Progenitor cell of endocrine pancreas (in vitro differentiated cells): ENCODE data around the gene DPYSL5. TPM values are rescaled to one million over a fixed set of nuclear protein-coding genes. Genes with fewer than 3 reads are reported as not detected.

Experiments used
- DNase-seq: peaks from one replicate; pipeline ENCODE4 v3.0.0; 2021; ENCODE audit warnings: low spot score; ENCODE audit not compliant: unreplicated experiment
- H3K27ac Mint-ChIP-seq: 2 replicates; pipeline ENCODE4 v1.8.0; 2021; ENCODE audit warnings: mild to moderate bottlenecking, moderate library complexity, mixed read lengths
- H3K27me3 Mint-ChIP-seq: 2 replicates; pipeline ENCODE4 v1.8.0; 2021; ENCODE audit warnings: mixed read lengths
- H3K36me3 Mint-ChIP-seq: 2 replicates; pipeline ENCODE4 v1.8.0; 2022; ENCODE audit warnings: mixed read lengths; ENCODE audit not compliant: insufficient read depth
- H3K4me1 Mint-ChIP-seq: 2 replicates; pipeline ENCODE4 v1.8.0; 2021; ENCODE audit warnings: low read depth, mixed read lengths
- H3K4me3 Mint-ChIP-seq: 2 replicates; pipeline ENCODE4 v1.8.0; 2021; ENCODE audit warnings: low read depth, mild to moderate bottlenecking, moderate library complexity, mixed read lengths
- H3K9me3 Mint-ChIP-seq: 2 replicates; pipeline ENCODE4 v1.8.0; 2021; ENCODE audit warnings: low read depth, mixed read lengths
- total RNA-seq: library from RNA; stranded (reverse); gene quantifications from 2 replicates; pipeline ENCODE4 v1.2.1, GENCODE V29; 2021
- TF ChIP-seq, protein P1 (sequence below): fragments of 200-600 bp; sonication (generic); IDR thresholded peaks from one replicate; pipeline ENCODE4 v1.5.0; 2021; ENCODE audit warnings: antibody characterized with exemption, mild to moderate bottlenecking; ENCODE audit not compliant: unreplicated experiment

The DPYSL5 gene
- total RNA-seq, 1 donor from 2014 or later: 75.0 TPM

DNA sequence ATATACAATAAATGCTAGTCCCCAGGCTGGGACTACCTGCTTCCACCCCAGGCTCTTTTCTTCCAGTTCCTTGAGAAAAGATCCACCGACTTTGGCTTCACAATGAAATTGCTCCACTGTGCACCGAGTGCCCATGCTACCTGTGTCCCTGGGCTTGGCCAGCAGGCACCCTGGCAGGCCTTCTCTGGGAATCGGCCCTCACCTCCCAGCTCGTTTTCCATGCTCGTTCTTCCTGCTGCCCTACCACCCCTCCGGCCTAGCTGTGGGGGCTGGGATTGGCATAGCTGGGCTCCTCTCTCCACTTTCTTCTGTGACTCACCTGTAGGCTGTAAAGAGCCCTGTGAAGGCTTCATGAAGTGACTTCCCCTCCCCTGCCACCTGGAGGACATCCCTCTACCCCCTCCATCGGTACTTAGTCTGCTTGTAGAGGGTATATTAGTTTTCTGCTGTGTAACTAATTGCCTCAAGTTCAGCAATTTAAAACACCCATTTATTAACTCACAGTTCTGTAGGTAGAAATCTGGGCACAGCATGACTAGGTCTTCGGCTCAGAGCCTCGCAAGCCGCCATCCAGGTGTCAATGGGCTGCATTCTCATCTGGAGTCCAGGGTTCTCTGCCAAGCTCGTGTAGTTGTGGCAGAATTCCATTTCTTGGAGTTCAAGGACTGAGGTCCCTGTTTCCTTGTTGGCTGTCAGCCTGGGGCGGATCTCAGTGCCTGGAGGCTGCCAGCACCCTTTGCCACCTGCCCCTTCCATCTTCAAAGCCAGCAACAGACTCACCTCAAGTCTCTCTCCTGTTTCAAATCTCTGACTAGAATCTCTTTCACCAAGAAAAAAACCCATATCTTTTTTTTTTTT, 57.6 kb downstream of the DPYSL5 start:
- H3K36me3 Mint-ChIP-seq: peaks cover 22% of the 10 kb centered on the region
- H3K27me3 Mint-ChIP-seq: no peaks in the 10 kb centered on the region
- H3K9me3 Mint-ChIP-seq: peaks cover 5% of the 10 kb centered on the region
- TF ChIP-seq, protein P1, sequence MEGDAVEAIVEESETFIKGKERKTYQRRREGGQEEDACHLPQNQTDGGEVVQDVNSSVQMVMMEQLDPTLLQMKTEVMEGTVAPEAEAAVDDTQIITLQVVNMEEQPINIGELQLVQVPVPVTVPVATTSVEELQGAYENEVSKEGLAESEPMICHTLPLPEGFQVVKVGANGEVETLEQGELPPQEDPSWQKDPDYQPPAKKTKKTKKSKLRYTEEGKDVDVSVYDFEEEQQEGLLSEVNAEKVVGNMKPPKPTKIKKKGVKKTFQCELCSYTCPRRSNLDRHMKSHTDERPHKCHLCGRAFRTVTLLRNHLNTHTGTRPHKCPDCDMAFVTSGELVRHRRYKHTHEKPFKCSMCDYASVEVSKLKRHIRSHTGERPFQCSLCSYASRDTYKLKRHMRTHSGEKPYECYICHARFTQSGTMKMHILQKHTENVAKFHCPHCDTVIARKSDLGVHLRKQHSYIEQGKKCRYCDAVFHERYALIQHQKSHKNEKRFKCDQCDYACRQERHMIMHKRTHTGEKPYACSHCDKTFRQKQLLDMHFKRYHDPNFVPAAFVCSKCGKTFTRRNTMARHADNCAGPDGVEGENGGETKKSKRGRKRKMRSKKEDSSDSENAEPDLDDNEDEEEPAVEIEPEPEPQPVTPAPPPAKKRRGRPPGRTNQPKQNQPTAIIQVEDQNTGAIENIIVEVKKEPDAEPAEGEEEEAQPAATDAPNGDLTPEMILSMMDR: no peak
- no peak overlapping the region for H3K27ac Mint-ChIP-seq
- DNase-seq: no peak
- H3K4me1 Mint-ChIP-seq: no peaks in the 10 kb centered on the region
- H3K4me3 Mint-ChIP-seq: no peak overlapping the region

DNA sequence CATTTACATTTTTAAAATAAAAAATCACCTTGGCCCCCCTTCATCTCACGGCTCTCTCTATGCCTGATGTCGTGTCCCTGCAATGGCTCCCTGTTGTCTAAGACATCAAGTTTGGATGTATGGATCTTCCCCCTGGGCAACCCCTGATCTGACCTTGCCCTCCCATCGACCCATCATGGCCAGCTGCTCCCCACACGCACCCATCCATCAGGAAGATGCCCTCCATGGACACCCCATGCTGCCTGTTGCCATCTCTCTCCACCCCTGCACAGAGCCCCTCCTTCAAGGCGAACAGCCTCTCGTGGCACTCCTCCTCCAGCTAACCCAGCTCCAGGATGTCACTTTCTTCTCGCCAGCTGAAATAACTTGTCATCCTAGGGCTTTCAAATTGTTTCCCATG, 59.5 kb downstream of the DPYSL5 start:
- Mint-ChIP-seq H3K27ac (no peak overlapping the region), H3K9me3 (peaks cover 5% of the 10 kb centered on the region)

DNA sequence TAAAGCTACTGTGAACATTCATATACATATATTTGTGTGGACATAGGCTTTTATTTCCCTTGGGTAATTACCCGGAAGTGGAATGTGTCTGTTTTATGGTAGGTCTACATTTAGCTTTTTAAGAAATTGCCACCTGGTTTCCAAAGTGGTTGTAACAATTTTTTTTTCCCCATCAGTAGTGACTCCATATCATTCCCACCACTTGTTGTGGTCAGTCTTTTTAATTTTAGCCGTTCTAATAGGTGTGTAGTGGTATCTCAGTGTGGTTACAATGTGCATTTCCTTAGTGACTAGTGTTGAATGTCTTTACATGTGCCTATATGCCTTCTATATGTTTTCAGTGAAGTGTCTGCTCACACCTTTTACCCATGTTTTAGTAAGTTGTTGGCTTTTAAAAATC, 62.2 kb downstream of the DPYSL5 start:
- no peaks in the 10 kb centered on the region for H3K27me3 Mint-ChIP-seq
- DNase-seq: no peak
- peaks cover 5% of the 10 kb centered on the region for H3K9me3 Mint-ChIP-seq
- H3K27ac Mint-ChIP-seq: no peak overlapping the region
- H3K36me3 Mint-ChIP-seq: peaks cover 23% of the 10 kb centered on the region
- no peak overlapping the region for H3K4me3 Mint-ChIP-seq
- peaks cover 3% of the 10 kb centered on the region for H3K4me1 Mint-ChIP-seq
- TF ChIP-seq, protein P1: no peak

More for the DNA sequence above, 59.5 kb downstream of the DPYSL5 start:
- TF ChIP-seq, protein P1: no peak
- H3K27me3 Mint-ChIP-seq: no peaks in the 10 kb centered on the region
- no peak for DNase-seq
- H3K4me1 Mint-ChIP-seq: no peaks in the 10 kb centered on the region
- H3K36me3 Mint-ChIP-seq: peaks cover 23% of the 10 kb centered on the region
- H3K4me3 Mint-ChIP-seq: no peak overlapping the region

DNA sequence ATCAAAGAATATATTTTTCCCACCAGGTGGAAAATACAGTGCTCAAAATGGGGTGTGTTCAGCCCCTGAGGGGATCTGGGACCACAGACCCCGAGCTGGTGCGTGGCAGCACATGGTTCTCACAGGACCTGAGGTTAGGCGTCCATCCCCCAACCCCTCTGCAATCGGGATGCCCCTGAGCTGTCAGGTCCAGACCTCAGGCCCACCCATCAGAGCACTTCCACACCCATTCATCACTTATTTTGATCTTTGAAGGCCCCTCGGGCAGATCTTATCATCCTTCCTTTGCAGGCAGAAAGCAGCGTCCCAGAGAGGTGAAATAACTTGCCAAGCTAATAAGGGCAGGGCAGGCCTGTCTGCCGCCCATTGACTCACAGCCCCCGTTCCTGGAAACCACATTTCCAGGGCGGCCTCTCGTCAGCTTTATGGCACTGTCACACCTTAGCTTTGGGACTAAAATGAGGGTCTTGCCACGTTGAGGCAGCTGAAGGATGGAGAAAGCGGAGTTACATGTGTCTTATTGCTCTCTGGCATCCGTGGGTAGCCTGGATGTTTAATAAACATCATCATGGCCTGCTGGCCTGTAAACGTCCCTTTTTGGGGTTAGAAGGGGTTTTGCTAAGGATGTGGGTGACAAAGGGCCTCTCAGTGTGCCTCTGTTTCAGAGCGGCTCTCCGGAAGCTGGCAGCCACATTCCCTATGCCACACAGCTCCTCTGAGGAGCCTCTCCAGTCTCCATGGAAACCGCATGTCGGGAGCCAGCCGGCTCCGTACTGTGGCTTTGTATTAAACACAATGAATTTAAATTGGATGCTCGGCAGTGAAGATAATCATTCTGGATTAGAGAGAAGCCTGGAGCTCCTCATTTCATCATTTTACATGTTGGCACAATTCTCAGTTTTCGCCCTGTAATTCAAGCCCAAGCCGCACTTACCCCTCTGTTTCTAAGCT, 64.3 kb downstream of the DPYSL5 start:
- TF ChIP-seq, protein P1: no peak
- Mint-ChIP-seq H3K4me3 (no peak overlapping the region), H3K9me3 (peaks cover 5% of the 10 kb centered on the region), H3K27me3 (no peaks in the 10 kb centered on the region), H3K4me1 (peaks cover 3% of the 10 kb centered on the region), H3K27ac (no peak overlapping the region), H3K36me3 (peaks cover 23% of the 10 kb centered on the region)
- DNase-seq: no peak

DNA sequence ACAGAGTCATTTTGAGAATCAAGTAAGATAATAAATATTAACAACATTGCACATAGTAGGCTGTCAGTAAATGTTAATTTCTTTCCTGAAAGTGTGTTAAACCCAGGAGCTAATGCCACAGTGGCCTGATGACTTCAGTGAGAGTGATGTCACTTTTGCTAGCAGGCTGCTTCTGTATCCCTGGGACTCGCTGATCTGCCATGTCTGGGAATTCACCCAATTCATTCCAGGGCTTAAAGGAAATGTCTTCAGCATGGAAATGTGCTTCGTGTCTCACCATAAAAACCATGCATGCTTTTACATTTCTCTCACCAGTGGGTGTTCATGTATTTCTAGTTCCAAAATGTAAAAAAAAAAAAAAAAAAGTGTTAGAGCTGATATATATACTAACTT, 65.7 kb downstream of the DPYSL5 start:
- H3K27ac Mint-ChIP-seq: no peak overlapping the region
- H3K4me3 Mint-ChIP-seq: no peak overlapping the region
- no peaks in the 10 kb centered on the region for H3K27me3 Mint-ChIP-seq
- TF ChIP-seq, protein P1: no peak
- peaks cover 18% of the 10 kb centered on the region for H3K36me3 Mint-ChIP-seq
- H3K4me1 Mint-ChIP-seq: peaks cover 3% of the 10 kb centered on the region
- H3K9me3 Mint-ChIP-seq: peaks cover 5% of the 10 kb centered on the region
- DNase-seq: no peak
